NCI-H2081 (cell line): ENCODE results near the gene P2RY14.
A peak's percentile ranks its signal among the peaks of the same experiment; 100 is the strongest.

Experiments
- DNase-seq, 2 experiments: peaks; one replicate each; lab custom pipeline; 2025; lab: John Stamatoyannopoulos, UW

P2RY14 gene

DNA sequence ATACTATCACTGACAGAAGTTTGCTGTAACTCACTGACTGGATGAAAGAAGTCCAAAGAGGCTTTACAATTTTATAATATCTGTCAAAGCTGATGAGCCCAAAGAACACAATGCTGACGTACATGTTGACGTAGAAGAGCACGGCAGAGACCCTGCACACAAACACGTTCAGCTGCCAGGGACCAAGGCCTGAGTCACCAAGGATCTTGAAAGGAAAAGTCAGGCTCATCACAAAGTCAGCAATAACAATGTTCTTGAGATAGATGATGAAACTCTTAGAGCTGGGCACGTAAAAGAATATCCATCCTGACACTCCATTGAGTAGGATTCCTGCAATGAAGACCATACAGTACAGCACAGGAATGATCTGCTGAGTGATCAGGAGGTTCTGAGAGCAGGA, 64.5 kb downstream of the P2RY14 start:
- DNase-seq = no peak

DNA sequence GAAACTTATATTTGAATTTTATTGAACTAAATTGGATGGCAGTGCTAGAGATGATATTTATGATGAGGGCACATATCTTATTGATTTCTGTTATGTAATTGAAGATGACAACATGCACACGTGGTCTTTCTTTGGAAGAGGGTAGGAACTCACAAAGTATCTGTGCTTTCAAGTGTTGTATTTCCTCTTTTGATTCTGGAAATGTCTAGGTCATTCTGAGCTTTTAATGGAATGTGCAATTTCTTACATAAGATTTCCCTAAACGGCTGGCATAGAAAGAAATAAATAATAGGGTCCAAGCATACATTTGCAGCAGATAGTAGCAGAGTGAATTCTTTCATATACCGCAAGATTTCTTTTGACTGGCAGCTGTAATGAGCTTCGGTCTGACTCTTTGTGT, 65.2 kb downstream of the P2RY14 start:
- no peak for DNase-seq

- peak in 1 of 2 experiments; percentile 44 for DNase-seq
Observed at GRCh38 chr3:151210676-151211381, 67.5 kb downstream of the P2RY14 start.

- no peak for DNase-seq
Observed at GRCh38 chr3:151209654-151210053, 68.7 kb downstream of the P2RY14 start.

DNA sequence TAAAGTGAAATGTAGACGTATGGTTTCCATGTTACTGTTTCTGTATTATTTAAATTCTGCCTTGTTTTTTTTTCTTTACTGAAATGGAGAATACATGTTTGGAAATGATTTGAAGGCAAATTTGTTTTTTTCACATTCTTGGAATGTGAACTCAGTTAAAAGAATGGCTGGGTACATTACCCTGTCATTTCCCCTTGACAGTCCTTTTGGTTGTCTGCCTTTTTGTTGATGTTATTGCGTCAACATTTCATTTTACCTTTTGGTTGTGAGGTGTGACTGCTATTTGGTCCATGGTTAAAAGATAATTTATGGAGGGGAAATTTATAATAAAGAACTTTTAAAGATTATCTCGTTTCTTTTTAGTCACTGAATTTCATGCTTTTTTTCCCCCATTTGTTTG, 72.1 kb downstream of the P2RY14 start:
- DNase-seq = no peak

- no peak for DNase-seq
Observed at GRCh38 chr3:151205482-151205881, 72.9 kb downstream of the P2RY14 start.

GRCh38 chr3:151204530-151205402, 73.6 kb downstream of the P2RY14 start:
- no peak for DNase-seq

DNA sequence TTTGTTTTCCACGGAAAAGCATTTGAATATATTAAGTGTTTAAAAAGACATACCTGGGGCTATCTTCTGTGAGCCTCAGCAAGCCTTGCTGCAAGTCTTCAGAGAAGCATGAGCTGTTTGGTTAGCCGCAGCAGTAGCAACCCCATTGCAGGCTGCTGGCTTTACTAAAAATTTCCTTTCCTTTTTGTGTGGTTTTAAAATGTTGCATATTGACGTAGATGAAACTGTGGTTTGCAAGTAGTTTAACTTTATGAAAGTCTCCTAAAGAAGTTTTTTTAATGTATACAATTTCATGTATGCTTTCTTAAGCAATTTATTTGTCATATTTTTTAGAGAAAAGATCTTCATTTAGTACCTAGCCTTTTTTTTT, 75.3 kb downstream of the P2RY14 start, which contains the start of gene GPR171:
Gene GPR171 (minus strand): TSS at position 166 of the 370 bp plus-strand sequence. CDS start 3,830 bp downstream, outside the sequence.
- DNase-seq = no peak

- no peak for DNase-seq
Observed at GRCh38 chr3:151201051-151201730, 77.2 kb downstream of the P2RY14 start.

- DNase-seq = no peak
Observed at GRCh38 chr3:151200586-151200985, 77.8 kb downstream of the P2RY14 start.

GRCh38 chr3:151199554-151200438, 78.5 kb downstream of the P2RY14 start:
- no peak for DNase-seq

DNA sequence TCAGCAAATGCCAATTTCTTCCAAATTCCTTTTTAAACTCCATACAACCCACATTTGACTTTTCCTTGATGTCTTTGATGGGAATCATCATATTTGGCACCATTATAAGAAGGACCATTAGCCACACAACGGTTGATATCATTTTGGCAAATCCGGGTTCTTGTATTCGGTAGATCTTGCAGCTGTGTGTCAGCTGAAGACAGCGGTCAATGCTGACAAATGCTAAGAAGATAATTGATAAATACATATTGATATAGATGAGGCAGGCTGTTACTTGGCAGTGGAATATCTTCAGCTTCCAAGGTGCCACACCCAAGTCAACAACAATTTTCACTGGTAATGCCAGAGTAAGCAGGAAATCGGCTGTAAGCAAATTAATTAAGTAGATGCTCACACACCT, 79.5 kb downstream of the P2RY14 start:
- DNase-seq = peak in 1 of 2 experiments; percentile 21

- no peak for DNase-seq
Observed at GRCh38 chr3:151197981-151198767, 80.2 kb downstream of the P2RY14 start.

- DNase-seq = no peak
Observed at GRCh38 chr3:151197228-151197627, 81.1 kb downstream of the P2RY14 start.

GRCh38 chr3:151196434-151196833, 81.9 kb downstream of the P2RY14 start:
- no peak for DNase-seq

DNA sequence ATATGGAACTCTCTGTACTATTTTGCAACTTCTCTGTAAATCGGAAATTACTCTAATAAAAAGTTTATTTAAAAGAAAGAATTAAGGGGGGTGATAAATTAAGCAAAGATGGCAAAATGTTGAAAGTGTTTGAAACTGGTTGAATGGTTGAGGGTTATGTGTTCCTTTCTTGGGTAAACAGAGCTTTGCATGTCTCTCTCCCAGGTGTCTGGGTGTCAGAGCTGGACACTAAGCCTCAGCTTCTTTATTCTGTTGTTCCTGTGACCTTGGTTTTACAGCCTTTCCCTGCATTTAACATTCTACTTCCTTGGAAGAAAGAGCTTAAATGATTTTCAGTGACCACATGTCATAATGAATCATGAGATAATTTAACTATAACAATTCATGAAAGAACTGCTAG, 82.5 kb downstream of the P2RY14 start:
- no peak for DNase-seq

DNA sequence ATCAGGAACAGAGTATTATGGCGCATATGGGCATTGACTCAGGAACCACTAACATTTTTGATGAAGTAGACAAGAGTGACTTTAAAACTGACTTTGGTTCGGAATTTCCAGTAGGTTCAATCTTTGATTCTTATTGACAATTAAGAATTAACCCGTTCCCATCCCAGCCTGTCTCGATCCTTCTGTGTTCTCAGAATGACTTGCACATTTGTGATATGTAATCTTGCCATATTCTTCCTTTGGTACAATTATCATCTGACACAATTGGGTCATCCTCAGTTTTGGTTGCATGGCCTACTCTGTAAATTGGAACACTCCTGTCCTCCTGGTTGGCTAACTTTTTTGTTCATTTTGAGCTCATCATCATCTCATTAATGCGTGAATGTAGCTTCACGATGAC, 85.8 kb downstream of the P2RY14 start:
- no peak for DNase-seq

GRCh38 chr3:151191095-151191494, 87.2 kb downstream of the P2RY14 start:
- DNase-seq = no peak

- no peak for DNase-seq
Observed at GRCh38 chr3:151183265-151183671, 95.1 kb downstream of the P2RY14 start.

DNA sequence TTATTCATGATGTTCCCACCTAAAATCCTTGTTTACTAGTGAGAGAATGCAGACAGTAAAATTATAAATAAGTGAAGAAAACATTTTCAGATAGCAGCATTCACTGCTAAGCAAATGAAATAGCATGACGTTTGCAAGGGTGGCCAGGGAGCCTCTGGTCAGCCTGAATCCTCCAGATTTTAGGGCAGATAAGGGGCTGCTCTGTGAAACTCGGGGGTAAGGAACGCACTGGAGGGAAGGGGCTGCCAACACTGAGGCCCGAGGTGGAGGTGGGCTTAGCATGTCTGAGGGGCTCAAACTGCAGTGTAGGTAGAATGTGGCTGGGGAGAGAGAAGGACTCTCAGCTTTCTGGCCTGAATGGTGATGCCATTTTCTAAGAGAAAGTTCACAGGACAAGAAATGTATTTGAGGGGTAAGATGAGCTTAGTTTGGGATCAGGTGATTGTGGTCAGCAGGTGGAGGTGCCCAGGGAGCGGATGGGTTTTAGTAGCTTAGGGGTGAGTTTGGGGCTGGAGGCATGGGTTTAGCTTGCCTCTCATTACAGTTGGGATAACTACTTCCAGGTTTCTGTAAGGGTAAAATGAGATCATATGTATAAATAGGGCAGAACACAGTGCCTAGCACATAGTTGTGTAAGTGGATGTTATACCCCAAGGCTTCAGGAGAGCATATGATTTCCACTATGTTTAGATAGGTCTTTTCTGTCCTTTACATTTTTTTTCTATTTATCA, 95.8 kb downstream of the P2RY14 start:
- no peak for DNase-seq
